Stimulated activated CD4-positive, alpha-beta T cell treated with anti-CD3 and anti-CD28 coated beads, Interleukin-15, amount 100 ng/mL, for 24 hours (primary cell): ENCODE data around the gene ADAMTS5.

Source experiments
- DNase-seq: peaks from one replicate; pipeline ENCODE4 v3.0.0-alpha.2; 2020

ADAMTS5 gene

GRCh38 chr21:26967062-26967913 lies at the start of gene ADAMTS5:
ADAMTS5 (minus strand) TSS chr21:26967088; CDS start chr21:26966391, 697 bp downstream.
- DNase-seq: peak; percentile 1

GRCh38 chr21:27001526-27001925 lies 34.6 kb upstream of the ADAMTS5 start:
- no peak for DNase-seq

- DNase-seq: no peak
Measured at GRCh38 chr21:26983576-26983975, 16.7 kb upstream of the ADAMTS5 start.

DNA sequence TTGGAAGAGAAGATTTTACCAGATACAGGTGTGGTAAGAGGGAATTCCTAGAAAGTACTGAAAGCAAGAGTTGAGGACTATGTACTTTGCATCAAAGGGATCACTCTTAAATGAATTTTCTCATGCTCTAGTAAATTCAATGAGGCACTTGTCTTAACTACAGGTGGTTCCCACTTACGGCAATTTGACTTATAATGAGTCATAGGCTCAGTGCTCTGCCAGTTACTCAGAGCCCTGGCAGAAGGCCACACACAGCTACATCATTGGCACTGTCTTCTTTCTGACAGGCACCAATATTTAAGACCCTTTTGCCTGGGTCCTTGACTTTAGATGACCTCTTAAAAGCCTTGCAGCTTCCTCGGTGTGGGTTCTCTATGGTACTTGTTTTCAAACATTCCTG lies 15.9 kb upstream of the ADAMTS5 start:
- no peak for DNase-seq

GRCh38 chr21:26977746-26978145 lies 10.9 kb upstream of the ADAMTS5 start:
- no peak for DNase-seq

- no peak for DNase-seq
Measured at GRCh38 chr21:26973226-26973625, 6.3 kb upstream of the ADAMTS5 start.

DNA sequence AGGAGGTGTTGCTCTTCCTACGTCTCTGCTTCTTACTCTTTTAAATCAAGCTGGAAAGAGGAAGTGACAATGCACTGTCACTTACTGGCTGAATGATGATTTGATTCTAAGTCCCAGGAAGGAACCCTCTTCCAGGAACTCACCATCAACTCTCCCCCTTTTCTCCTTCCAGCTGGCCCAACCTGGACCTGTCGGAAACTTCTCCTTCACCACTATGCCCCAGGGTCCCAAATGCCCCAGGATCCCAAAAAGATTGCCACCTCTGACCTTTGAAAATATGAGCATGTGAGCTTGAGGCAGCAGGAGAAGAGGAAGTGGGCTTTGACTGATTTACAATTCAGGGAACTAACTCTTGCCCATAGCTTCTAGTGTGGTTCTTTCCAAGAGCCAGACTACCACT lies 5.3 kb upstream of the ADAMTS5 start:
- no peak for DNase-seq

DNA sequence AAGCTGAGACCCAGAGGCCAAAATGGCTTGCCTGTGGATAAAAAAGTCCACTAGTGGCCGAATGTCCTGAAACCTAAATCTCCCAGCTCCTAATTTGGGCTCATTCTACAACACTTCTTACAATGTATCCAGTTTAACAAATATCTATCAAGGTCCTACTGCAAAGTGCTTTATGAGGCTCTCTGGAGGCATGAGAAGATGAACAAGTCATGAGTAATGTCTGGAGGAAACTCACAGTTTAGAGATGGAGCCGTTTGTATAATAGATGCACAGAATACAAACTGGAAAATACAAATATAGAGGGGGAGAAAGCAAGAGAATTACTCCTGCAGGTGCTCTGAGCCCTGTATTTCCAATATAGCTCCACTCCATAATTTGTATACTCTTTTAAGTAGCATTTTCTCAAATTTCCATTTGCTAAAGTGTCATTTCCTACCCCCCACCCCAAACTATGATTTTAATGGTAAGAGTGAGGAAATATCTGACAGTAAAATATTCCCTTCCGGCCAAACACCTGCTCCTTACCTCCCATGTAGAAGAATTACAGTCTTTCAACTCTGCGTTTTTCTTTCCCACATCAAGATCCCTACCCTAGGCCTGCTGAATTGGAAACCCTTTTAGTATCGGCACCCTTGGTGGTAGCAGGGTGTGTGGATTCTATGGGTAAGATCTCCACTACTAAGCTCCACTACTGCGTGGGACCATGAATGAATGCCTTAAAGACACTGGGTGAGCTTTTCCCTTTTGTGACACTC lies 3.3 kb upstream of the ADAMTS5 start:
- DNase-seq: no peak

DNA sequence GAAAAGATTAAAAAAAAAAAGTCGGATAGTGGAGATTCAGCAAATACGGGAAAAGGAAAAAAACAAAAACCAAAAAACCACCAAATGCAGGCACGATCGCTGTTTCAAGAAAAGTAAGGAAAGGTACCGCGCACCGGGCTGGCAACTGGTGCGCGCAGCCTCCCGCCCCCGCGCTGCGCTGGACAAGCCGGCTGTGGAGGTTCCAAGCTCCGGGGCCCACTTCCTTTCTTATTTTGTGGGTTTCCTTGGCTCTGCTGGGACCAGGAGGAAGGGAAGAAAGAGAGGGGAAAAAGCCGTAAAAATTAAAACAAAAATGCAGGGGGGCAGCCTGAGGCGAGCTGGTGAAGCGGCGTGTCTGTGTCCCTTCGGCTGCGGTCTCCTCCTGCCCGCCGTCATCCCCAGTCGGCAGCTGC lies 233 bp downstream of the ADAMTS5 start:
- DNase-seq: peak; percentile 1

DNA sequence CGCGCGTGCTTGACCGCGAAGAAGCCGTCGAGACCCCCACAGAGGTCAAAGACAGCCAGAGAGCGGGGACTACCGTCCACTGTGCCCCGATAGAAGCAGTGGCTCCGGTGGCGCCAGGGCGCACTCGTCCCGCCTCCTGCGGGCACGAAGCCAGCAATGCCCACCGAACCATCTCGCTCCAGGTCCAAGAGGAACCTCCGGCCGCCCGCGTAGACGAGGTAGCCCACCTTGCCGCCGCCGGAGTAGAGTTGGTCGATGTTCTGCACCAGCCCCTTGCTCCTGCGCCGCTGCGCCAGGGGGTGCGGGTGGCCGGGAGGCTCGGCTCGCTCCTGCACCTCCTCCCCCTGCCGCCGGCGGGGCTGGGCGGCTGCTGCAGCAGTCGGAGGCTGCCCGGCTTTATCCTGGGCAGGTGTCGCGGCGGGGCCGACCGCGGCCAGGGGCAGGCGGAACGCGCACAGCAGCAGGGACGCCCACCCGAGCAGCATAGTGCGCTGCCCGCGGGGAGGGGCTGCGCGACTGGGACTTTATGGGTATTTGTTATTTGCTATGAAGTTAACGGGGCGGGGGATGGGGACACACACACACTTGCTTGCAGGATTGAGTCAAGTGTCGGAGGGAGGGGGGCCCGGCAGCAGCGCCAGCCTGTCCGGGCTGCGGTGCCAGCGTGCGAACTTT lies 844 bp downstream of the ADAMTS5 start:
- DNase-seq: peak; percentile 2

GRCh38 chr21:26965040-26965906 lies 1.6 kb downstream of the ADAMTS5 start:
- peak; percentile 13 for DNase-seq

- no peak for DNase-seq
Measured at GRCh38 chr21:26964170-26964778, 2.6 kb downstream of the ADAMTS5 start.

DNA sequence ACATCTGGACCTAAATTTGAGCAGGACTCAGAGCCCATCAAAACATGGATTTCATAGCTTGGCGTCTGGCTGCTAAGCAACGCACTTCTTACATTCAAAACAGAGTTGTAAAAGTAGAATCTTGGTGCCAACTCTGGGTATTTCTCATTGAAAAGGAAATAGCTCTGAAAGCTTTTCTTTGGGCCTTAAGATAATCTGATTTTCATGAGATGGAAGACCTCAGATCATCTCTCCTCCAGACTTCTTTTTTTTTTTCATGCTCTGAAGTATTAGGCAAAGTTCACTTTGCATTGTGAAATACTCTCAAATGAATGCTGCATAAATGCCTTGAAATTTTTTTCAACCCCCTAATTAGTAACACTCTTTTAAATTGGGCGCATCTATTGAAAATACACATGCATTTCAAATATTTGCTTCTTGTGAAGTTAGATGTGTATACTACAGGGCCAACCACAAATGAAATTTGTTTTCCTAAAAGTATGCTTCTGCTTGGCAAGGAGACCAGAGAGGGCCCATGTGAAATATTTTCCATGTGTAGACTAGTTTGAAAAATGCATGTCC lies 4.2 kb downstream of the ADAMTS5 start:
- no peak for DNase-seq

DNA sequence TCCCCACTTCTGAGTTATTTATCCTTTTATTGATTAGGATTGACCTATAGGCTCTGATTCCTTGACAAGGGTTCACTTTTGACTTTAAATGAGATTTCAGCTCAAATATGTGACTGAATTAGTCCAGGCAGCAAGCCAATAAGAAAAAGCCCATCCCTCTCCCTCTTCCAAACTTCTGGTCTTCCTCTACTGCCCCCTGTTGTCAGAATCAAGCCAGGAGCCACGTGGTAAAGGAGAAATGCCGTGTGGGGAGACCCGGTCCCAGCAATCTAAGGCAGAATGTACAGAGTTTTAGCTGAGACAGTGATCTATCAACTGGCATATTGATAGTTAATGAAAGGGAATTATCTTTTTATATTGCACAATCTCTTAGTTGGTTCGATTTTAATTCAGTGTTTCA lies 5.2 kb downstream of the ADAMTS5 start:
- peak; percentile 3 for DNase-seq

- no peak for DNase-seq
Measured at GRCh38 chr21:26958788-26959187, 8.1 kb downstream of the ADAMTS5 start.

- DNase-seq: no peak
Measured at GRCh38 chr21:26956813-26957212, 10.1 kb downstream of the ADAMTS5 start.

GRCh38 chr21:26956216-26956615 lies 10.7 kb downstream of the ADAMTS5 start:
- DNase-seq: no peak

GRCh38 chr21:26954662-26955121 lies 12.2 kb downstream of the ADAMTS5 start:
- DNase-seq: no peak

GRCh38 chr21:26952374-26953066 lies 14.4 kb downstream of the ADAMTS5 start:
- DNase-seq: no peak

DNA sequence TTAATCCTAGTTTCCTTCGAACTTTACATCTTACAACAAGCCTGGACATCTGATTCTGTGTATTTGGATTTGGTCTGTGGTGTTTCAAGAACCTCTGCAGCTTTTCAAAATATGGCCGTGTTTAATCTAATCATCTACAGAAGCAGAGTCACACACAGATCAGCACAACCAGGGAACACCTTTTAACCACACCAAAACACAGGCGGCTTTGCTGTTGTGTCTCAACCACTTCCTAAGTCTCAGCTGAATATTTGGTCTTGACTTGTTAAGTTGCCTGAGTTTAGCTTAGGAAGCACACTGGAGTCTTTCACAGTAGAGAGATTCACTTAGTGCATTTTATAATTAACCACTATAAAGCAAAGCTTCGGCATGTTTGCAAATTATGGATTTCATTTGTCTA lies 17.1 kb downstream of the ADAMTS5 start:
- DNase-seq: no peak

DNA sequence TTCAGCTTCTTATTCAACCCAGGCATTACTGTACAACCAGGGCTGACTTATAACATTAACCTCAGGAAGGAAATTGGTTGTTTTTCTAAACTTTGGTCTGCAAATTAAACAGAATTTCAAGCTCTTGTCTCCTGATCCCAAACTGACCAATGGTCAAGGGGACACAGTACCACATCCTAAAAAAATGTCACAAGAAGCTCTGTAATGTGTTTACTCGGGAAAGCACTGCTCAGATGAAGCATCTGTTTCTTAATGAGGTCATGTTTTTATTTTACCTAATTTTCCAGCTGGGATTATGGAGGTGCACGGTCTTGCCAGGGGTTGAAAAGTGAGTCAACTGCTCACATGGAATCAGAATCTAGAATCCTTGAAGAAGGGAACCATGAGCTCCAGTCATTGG lies 18.7 kb downstream of the ADAMTS5 start:
- DNase-seq: no peak
